ENCODE data around the gene ITGA11.

GRCh38 chr15:68340726-68341671, 91.0 kb downstream of the ITGA11 start:
- no peak for TF ChIP-seq GATA2 (IDR thresholded peaks at IDR 0.05; ENCODE audit: low read depth, low read length)
- no peak for TF ChIP-seq GATA3 (IDR thresholded peaks at IDR 0.05; ENCODE audit: low read depth, low read length)

Measured in SH-SY5Y (cell line).